ENCODE measurements around the gene PIM3. TPM values are rescaled to one million over a fixed set of nuclear protein-coding genes. Genes with fewer than 3 reads are reported as not detected.

Gene PIM3
- total RNA-seq, 1 donor from 2014 or later = 11.6 TPM

DNA sequence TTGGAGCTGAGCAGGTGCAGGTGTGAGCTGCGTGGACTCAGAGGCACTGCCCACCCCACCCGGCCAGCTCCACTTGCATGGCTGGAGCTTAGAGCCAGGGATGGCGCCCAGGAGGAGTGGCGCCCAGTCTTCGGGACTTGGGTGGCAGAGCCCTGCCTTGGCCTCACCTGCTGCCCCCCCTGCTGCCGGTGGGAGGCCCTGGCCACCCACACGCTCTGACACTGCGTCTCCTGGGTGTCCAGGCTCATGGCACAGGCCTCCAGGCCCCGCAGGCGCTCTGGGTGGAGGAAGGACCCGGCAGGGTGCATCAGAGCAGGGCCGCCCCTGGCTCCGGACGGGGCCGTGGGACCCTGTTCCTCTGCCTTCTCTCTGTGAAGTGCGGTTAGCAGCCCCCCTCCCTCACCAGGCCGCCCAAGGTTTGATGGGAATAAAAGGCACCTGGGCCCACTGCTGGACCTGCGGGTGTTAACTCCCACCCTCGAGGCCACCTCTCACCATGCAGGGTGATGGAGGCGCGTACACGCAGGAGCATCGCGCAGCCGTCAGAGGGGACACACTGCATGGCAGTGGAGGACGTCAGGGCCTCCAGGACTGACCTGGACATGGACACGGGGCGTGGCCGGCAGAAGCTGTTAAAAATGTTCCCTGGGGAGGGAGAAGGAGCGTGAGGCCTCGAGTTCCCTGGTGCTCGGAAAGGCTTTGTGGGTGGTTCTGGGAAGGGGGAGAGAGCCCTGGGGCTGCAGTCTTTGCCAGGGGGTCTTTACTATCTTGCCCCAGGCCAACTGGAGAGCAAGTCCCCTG, 40.2 kb downstream of the PIM3 start:
- DNase-seq (ENCODE audit: low spot score) = no peak

DNA sequence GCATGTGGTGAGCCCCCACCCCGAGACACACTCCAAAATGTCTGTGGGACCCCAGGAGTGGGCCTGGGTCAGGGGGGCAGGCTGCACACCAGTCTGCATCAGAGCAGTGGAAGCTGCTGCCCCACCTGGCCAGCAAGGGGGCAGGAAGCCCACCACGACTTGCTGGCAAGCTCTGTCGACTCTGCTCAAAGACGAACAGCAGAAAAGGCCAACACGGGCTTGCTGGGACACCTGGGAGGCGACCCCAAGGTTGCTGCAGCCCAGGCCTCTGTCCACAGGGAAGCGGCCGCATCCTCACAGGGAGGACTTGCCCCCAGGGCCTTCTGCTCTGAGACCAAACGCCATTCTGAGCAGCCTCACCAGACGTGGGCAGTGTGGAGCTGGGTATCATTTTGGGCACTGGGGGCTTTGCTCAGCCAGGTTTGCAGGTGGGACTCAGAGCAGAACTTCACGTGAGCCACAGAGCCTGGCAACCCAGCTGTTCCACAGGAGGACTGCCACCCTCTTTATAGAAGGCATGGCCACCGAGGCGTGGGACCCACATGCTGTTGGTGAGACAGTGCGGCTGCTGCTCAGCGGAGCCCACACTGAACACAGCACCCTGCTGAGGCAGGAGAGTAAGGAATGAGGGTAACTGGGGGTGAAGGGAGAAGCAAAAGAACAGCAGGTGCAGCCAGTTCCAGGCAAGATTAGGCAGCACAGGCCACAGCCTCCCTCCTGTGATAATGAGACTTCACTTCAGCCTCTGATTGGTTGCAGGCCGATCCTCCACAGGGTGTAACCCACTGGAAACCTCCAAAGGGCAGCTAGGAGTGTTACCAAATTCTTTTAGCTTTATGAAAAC, 41.0 kb downstream of the PIM3 start:
- DNase-seq (ENCODE audit: low spot score) = no peak

DNA sequence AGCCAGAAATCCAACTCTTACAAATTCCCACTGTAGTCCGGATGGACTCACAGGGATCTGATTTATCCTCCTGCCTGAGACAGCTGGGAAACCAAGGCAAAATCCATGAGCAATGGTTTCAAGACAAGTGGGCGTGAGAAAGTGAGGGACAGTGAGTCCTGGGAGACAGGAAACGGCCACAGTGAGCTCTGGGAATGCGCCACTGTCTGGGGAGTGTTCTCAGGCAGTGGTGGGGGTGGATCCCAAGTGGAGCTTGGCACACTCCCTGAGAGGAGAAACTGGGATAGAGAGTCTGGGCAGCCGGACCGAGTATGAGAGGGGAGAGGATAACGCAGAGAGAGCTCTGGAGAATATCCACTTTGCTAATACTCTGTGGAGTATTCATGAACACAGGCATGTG, 42.2 kb downstream of the PIM3 start:
- peak; percentile 86 for DNase-seq (ENCODE audit: low spot score)

DNA sequence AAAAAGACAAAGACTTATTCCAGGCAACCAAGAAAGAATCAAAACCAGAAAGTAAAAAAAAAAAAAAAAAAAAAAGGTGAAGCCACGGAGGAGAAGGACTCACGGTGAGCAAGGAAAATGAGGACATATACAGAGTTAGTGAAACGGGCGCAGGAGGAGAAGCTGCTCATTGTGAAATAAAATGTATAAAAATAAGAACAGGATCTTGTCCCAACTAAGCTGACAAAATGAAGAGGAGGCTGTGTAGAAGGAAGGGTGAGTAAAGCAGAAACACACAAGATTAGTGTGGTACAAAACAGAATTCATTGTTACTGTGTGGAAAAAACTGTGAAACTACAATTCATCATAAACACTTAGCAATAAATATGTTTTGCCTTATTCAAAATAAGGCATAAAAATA, 44.3 kb downstream of the PIM3 start:
- no peak for DNase-seq (ENCODE audit: low spot score)

DNA sequence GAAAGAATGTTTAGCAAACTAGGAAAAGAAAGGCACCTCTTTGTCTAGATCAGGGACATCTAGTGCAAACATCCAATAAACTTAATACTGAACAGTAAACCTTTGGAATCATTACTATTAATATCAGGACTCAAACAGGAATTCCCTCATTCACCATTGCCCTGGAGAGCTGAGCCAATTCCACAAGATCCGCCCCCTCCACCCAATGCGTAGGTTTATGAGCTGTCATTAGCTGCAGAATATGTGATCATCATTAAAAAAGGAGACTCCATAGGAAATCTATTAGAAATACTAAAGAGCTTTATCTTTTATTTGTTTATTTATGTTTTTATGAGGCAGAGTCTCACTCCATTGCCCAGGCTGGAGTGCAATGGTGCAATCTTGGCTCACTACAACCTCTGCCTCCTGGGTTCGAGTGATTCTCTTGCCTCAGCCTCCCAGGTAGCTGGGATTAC, 46.5 kb downstream of the PIM3 start:
- DNase-seq (ENCODE audit: low spot score) = no peak

DNA sequence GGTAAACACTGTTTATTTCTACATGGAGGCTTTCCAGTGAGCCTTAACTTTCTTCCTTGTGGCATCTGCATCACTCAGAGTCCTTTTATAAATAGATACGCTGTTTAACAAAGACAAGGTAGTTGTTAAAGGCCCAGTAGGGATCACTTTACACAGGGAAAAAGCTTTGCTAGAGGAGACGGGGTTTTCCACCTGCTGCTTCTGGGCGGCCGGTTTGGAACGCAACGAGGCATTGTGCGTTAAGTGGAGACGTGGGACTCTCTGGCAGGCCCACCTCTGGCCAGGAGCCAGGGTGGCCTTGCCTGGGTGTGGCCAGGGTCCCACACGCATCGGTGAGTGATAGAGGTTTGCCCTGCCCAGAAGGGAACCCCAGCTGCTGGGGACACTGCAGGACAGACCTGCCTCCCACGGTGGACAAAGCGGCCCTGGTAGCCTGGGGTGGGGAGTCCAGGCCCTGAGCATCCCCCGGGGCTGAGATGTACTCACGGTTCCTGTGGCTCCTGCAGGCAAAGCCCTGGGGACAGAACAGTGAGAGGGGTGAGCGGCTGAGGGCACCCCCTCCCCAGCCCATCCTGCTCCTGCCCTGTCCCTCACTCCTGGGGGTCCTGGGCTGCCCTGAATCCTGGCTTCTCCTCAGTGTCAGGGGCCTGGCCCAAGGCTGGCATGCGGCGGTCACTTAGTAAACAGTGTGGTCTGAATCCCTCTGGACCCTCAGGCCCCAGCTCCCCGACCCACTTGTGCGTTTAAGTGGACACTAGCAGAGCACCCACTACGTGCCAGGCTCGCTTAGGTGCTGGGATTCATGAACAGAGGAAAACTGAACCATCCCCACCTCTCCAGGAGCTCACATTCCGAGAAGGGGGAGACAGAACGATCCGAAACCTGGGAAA, 47.8 kb downstream of the PIM3 start:
- DNase-seq (ENCODE audit: low spot score) = no peak

DNA sequence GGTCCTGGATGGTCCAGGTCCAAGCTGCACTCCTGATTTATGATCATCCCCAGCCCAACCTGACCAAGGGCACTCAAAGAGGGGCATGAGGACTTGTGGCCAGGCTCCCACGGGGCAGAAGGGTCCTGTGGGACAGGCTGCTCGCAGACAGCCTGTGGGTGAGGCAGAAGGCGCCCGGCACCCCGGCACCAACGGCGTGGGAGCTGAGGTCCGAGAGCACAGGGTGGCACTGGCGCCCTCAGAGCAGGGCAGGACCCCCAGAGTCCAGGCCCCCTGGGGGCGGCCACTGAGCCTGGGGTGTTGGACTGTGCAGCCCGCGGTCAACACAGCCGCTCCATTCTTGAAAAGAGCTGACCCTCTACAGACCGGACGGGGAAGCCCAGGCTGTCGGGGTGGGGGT, 48.7 kb downstream of the PIM3 start:
- no peak for DNase-seq (ENCODE audit: low spot score)

DNA sequence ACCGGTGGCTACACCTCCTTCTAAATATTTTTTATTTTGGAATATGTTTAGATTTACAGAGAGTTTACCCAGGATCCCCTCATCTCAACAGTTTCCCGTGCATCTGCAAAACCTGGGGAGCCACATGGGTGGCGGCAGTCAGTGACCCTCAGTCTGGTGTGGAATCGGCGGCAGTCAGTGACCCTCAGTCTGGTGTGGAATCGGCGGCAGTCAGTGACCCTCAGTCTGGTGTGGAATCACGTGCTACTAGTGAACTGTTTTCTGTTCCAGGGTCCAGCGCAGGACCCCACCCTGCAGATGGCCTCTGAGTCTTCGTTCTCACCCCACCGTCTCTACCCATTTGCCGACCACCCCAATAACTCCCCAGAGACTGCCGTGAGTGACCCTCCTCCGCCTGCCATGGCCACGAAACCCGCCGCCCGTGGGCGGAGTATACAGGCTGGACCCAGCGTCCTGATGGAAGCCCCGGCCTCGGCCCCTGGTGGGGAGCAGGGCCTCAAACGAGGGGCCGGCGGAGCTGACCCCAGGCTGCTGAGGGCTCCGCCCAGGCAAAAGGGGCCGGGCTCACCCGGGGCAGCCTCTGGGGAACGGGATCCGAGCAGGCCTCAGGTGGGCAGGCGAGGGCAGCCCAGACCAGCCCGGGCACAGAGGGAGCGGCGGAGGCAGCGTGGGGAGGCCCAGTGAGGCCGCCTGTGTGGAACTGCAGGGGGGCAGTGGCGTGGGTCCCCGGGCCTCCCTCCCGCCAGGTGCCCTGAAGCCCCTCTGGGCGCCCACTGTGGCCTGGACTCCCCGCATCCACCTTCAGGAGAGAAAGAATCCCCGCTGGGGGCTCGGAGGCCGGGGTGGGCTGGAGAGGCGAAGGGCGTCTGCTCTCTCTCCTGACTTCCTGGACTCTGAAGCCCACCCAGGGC, 49.4 kb downstream of the PIM3 start:
- DNase-seq (ENCODE audit: low spot score) = no peak

DNA sequence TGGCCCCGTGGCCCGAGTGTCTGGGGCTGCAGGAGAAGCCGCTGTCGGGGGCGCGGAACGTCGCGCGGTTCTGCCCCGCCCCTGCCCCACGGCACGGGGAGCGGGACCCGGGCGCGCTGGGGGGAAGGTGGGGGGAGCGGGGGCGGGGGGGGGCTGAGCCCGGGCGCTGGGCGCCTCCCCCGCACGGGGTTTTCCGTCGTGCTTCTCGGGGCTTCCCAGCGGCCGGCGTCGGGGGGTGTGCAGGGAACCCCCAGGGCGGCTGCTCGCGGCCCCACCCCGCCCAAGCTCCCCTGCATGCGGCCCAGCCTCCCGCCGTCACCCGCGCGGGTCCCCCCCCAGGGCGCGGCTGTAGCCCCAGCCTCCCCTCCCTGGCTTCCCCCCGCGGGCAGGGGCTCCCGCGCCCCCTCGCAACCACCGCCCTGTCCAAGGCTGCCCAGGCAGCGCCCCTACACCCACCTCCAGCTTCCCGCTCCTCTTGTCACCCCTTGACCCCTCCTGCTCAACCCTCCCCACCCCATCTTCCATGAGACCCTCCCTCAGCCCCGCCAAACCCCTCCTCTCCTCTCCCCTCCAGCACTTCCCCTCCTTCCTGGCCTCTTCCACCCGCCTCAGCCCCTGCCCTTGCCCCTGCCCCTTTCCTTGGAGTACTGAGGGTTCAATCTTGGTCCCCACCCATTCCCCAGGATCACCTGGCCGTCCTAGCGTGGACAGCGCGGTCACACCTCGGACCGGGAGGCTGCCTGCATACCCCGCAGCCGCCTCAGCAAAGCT, 50.3 kb downstream of the PIM3 start:
- no peak for DNase-seq (ENCODE audit: low spot score)

DNA sequence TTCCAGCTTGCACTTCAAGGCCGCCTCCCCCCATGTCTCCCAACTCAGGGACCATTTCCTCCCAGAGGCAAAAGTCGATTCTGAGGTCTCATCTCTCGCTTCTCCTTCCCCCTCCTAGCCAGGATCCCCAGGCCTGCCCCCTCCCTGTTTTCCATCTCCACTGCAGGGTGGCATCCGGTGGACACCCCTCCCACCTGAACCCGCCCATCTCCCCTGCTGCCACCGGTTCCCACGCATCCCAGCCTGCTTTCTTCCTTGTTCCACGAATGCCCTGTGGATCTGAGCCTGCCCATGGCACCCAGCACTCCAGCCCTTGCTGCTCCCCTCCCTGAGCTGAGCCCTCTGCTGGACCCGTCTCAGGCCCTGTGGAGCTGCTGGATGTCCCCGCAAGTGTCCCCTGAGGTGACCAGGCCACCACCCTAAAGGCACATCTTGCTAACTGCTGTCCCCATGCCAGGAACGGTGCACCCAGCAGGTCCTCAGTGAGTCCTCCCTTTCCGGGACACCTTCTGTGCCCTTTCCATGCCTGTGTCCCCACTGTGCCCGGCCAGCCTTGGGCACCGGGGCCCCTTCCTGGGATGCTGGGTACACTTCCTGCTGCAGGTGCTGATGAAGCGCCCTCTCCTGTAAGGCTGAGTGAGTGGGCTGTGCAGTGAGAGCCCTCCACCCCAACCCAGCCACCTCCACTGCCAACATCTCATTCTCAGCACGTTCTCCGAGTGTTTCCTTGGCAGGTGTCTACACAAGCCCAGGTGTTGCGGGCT, 51.1 kb downstream of the PIM3 start:
- no peak for DNase-seq (ENCODE audit: low spot score)

DNA sequence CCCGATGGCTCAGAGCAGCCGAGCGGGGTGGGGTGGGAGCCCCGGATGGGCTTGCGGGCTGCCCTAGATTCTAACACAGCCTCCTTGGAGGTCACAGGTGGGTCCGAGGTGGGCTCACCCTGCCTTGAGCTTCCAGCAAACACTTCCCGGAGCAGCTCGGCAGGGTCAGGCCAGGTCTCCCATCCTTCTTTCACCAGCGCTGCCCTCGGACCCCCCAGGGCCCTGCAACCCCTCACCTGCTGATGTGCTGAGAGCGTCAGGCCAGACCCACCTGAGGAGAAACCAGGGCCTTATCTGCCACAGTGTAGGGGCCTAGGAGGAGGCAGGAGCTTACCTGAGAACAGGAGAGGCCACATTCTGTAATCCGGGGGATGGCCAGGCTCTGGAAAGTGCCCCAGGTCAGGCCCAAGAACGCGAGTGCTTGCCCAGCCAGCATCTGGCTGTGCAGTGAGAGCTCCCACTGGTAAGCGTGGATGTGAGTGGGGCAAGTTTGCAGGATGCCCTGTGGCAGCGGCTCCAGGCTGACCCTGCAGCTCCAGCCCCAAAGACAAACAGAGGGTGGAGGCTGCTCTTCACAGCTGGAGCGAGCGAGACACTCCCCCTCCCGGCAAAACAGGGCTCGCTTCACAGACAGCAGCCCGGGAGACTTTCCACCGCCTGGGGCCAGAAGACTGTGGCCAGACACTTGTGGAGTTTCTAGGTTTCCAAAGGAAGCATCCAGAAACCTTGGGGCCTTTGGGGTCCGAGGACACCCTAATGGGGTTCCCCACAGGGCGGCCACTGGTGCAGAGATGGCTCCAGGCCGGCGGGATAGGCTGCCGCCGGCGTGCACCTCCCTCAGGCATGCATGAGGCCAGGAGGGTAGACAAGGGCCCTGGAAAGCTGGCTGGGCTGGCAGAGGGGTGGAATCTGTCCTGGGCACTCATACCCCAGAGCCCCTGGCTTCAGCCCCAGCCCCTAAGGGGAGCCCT, 51.9 kb downstream of the PIM3 start, which contains the start of gene IL17REL:
Gene IL17REL (minus strand): TSS at position 555 of the 971 bp plus-strand sequence. CDS start 119 bp downstream, at position 436.
- peak; percentile 37 for DNase-seq (ENCODE audit: low spot score)

Other genes starting within 250 kb of the PIM3 start
- gene BRD1, start 132.9 kb upstream of the PIM3 start, total RNA-seq (ENCODE audit: insufficient read depth, low replicate concordance) = 30.6 TPM
- 10.8 TPM for gene ZBED4, start 106.9 kb upstream of the PIM3 start, total RNA-seq (ENCODE audit: insufficient read depth, low replicate concordance)
- 13.7 TPM for gene ALG12, start 42.3 kb upstream of the PIM3 start, total RNA-seq (ENCODE audit: insufficient read depth, low replicate concordance)
- gene CRELD2, start 42.1 kb upstream of the PIM3 start, total RNA-seq (ENCODE audit: insufficient read depth, low replicate concordance) = 23.8 TPM
- gene IL17REL, start 52.0 kb downstream of the PIM3 start, total RNA-seq (ENCODE audit: insufficient read depth, low replicate concordance) = not detected
- not detected for gene TTLL8, start 97.5 kb downstream of the PIM3 start, total RNA-seq (ENCODE audit: insufficient read depth, low replicate concordance)
- gene MLC1, start 124.7 kb downstream of the PIM3 start, total RNA-seq (ENCODE audit: insufficient read depth, low replicate concordance) = 0.24 TPM
- 4.8 TPM for gene MOV10L1, start 129.2 kb downstream of the PIM3 start, total RNA-seq (ENCODE audit: insufficient read depth, low replicate concordance)
- 0.96 TPM for gene PANX2, start 210.0 kb downstream of the PIM3 start, total RNA-seq (ENCODE audit: insufficient read depth, low replicate concordance)
- gene TRABD, start 225.1 kb downstream of the PIM3 start, total RNA-seq (ENCODE audit: insufficient read depth, low replicate concordance) = 20.5 TPM
- gene SELENOO, start 240.2 kb downstream of the PIM3 start, total RNA-seq (ENCODE audit: insufficient read depth, low replicate concordance) = 6.3 TPM